ENCODE data around the gene IFNLR1. TPM values are rescaled to one million over a fixed set of nuclear protein-coding genes. Genes with fewer than 3 reads are reported as not detected.

IFNLR1 gene
- total RNA-seq, 1 donor from 2014 or later, result 0.22 TPM

DNA sequence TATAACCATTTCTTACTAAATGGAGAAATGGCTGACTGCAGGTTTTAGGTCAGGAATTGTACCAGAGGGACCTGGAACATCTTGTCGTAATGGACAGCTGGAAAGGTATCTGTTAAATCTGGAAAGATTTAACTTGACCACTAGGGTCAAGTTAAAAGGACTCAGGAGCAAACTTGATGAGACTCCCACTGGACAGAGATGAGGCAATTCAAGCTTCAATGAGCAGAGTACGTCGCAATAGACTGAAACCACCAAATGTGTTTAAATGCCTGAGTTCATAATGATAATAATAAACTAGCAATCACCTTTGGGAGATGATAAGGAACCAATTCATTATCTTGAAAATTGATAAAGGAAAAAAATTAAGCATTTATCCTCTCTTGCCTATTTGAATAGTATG lies 8.7 kb downstream of the IFNLR1 start:
- no peak for DNase-seq (ENCODE audit: low spot score)

DNA sequence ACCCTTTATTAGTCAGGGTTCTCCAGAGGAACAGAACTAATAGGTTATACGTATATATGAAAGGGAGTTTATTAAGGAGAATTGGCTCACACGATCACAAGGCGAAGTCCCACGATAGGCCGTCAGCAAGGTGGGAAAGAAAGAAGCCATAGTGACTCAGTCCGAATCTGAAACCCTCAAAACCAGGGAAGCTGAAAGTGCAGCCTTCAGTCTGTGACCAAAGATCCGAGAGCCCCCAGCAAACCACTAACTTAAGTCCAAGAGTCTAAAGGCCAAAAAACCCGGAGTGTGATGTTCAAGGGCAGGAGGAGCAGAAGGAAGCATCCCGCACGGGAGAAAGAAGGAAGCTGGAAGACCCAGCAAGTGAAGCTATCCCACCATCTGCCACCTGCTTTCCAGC lies 9.9 kb downstream of the IFNLR1 start:
- DNase-seq (ENCODE audit: low spot score), result no peak

DNA sequence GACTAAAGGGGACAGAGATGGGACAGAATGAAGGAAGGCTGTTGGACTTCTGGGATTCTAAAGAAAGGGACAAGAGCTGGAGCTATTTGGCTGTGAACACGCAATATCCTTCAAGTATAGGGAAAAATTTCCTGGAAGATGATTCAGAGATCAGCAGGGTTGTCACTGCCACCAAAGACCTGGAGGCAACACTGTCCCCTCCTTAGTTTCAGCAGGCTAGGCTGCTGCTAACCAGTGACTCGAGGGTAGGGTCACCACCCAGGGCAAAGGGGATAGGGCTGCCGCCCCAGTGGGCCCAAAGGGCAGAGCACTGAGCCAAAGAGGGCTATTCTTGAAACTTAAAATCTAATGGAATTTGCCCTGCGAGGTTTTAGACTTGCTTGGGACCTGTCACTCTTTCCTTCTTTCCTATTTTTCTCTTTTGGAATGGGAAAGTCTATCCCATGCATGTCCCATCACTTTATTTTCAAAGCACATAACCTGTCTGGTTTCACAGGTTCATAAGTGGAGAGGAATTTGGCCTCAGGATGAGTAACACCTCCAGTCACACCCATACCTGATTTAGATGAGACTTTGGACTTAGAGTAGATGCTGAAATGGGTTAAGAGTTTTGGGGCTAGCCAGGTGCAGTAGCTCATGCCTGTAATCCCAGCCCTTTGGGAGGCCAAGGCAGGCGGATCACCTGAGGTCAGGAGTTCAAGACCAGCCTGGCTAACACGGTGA lies 11.9 kb downstream of the IFNLR1 start:
- DNase-seq (ENCODE audit: low spot score), result peak; percentile 18

DNA sequence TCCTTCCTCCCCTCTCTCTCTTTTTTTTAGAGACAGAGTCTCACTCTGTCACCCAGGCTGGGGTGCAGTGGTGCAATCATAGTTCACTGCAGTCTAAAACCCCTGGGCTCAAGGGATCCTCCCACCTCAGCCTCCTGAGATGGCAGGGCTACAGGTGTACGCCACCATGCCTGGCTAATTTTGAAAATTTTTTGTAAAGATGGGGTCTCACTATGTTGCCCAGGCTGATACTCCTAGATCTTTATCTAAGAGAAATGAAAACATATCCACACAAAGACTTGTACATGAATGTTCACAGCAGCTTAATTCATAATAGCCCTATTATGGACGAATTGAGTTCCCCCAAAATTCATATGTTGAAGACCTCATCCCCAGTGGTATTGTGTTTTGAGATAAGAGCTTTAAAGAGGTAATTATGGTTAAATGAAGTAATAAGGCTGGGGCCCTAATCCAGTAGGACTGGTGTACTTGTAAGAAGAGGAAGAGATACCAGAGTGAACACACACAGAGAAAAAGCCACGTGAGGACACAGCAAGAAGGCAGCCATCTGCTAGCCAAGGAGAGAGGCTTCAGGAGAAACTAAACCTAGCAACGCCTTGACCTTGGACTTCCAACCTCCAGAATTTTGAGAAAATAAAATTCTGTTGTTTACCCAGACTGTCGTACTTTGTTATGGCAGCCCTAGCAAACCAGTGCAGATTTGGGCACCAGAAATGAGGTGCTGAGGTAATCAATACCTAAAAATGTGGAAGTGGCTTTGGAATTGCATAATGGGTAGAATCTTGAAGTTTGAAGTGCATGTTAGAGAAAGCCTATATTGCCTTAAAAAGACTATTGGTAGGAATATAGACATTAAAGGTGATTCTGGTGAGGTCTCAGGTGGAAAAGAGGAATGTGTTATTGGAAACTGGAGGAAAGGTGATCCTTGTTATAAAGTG lies 13.2 kb downstream of the IFNLR1 start:
- DNase-seq (ENCODE audit: low spot score), result peak; percentile 6

DNA sequence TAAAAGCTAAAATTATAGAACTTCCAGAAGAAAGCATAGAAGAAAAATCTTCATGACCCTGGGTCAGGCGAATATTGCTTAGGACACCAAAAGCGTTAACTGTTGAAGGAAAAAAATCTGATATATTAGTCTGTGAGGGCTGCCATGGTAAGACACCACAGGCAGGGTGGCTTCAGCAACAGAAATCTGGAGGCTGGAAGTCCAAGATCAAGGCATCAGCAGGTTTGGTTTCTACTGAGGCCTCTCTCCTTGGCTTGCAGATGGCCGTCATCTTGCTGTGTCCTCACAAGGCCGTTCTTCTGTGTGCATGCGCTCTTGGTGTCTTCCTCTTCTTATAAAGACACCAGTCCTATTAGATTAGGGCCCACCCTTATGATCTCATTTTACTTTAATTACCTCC lies 14.5 kb downstream of the IFNLR1 start:
- peak; percentile 33 for DNase-seq (ENCODE audit: low spot score)

DNA sequence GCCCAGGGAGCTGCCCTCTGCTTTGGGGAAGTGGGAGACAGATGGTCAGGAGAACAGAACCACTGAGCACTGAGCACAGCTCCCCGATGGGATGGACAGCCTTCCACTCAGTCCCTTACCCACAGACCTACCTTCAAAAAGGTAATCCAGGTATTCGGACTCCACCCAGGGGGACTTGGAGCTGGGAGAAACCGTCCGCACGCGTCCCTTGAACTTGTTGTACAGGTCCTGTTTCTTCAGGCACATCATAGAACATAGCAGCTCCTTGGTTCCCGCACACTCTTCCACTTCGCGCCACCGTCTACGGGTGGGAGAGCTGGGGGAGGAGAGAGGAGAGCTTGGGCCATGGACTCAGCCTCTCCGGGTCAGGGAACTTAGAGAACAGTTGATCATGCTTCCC lies 17.8 kb downstream of the IFNLR1 start:
- no peak for DNase-seq (ENCODE audit: low spot score)

DNA sequence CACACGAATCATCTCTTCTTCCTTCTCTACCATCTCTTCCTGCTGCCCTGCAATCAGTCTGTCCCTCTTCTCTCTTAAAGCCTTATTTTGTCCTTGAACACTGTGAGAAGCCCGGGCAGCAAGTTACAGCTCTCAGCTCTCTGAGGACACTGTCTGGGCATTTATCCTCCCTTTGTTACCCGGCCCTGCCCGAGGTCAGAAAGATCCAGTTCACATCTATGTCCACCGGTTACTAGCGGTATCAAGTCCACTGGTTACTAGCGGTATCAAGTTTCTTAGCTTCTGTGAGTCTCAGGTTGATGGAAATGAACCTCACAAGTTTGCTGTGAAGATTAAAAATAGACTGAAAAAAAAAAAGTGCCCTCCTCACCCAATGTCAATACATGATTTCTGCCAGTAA lies 18.8 kb downstream of the IFNLR1 start:
- no peak for DNase-seq (ENCODE audit: low spot score)

DNA sequence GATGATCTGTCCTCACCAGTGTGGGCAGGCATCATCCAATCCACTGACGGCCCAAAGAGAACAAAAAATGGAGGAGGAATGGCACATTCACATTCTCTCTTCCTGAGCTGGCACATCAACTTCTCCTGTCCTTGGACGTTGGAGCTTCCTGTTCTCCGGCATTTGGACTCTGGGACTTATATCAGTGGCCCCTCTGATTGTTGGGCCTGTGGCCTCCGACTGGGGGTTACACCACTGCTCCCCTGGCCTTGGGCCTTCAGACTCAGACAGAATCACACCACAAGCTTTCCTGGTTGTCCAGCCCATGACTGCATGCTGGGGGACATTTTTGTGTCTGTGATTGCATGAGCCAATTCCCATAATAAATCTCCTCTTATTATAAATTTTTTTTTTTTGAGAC lies 20.1 kb downstream of the IFNLR1 start:
- DNase-seq (ENCODE audit: low spot score), result no peak

DNA sequence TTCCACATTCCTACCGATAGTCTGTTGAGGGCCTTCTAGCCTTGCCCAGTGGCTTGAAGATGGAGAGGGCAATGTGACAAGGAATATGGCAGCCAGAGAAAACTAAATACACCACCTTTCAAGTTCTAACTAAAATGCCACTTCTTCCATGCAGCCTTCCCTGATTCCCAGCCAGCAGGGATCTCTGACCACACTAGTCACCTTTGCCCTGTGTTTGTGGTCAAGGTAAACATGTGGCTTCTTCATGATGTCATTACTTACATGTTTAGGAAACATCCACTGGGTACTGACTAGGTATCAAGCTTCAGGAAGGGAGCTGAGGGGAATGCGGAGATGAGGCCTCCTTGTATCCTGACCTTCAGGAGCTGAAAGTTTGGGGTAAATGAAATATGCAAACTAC lies 21.6 kb downstream of the IFNLR1 start:
- DNase-seq (ENCODE audit: low spot score), result peak; percentile 9

DNA sequence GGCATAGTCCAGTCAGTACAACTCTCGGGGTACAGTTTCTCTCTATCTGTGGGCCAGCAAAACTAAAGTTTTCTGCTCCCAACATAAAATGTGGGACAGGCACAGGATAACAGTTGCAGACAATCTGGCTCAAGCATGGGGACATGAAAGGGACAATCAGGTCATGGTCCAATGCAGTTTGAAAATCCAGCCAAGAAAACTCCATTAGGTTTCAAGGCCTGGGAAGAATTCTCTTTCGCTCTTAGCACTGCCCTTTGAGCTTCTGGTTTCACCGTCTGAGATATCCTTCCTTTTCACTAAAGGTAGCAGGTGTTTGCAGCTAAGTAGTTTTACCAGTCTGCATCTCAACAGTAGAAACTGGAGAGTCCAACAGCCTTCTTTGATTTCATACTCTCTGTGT lies 23.1 kb downstream of the IFNLR1 start:
- DNase-seq (ENCODE audit: low spot score), result no peak

DNA sequence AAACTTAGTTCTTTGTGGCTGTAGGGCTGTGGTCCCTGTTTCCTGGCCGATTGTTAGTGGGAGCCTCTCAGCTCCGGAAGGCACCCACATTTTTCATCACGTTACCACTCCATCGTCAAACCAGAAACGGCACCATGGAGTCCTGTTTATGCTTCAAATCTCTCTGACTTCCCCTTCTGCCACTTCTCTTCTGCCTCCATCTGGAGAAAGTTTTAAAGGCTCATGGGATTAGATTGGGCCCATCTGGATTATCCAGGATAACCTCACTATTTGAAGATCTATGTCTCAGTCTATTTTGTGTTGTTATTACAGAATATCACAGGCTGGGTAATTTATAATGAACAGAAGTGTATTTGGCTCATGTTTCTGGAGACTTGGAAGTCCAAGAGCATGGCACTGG lies 24.9 kb downstream of the IFNLR1 start:
- no peak for DNase-seq (ENCODE audit: low spot score)

DNA sequence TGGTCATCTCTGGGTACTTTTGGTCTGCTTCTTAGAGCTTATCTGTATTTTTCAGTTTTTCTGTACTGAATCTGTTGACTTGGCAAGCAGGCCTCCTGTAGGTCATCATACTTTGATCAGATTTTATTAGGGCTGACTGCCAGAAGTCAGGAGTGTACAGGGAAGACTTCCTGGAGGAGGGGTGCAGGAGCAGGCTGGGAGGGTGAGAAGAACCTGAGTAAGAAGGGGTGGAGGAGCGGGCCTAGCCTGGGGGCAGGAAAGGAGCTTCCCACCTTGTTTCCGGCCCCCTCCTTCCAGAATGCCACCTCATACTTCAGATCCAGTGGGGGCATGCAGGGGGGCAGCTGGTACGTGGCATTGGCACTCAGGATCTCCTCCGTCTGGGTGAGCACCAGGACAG lies 25.8 kb downstream of the IFNLR1 start:
- no peak for DNase-seq (ENCODE audit: low spot score)

DNA sequence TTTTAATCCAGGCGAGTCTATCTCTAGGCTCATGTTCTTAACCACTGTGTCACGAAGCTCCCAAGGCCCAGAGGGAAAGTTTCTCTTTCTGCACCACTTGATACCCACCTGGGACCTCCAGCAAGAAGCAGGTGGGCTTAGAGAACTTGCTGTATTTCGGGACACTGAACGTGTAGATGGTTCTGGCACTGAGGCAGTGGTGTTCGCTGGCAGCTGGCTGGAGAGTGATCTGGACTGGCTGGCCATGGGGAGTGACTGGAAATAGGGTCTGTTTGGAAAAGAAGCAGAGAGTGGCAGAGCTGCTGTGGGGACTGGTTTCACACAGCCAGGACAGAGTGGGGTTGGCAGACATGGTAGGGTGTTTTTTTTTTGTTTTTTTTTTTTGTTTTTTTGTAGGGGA lies 27.7 kb downstream of the IFNLR1 start:
- peak; percentile 55 for DNase-seq (ENCODE audit: low spot score)

DNA sequence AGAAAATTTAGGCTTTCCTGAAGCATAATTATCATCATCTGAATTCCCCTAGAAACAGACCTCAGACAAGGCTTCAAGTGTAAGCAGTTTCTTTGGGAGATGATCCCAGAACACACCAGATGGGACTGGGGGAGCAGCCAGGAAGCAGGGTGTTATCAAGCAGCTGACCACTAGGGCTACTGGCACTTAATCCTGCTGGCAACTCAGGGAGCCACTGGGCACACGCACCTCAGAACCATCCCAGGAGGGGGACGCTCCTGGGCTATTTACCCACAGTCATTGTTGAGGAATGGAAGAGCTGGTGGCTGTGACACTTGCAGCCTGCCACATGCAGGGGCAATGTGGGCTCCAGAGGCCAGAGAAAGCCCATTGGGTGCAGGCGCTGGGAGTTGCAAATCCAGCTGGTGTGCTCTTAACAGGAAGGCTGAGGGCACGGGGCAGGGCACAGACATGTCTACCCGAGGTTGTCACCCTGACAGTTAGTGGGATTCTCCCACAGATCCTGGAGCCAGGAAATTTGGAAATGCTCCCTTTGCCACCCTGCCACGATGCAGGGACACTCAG lies 29.1 kb downstream of the IFNLR1 start:
- DNase-seq (ENCODE audit: low spot score), result peak; percentile 76

DNA sequence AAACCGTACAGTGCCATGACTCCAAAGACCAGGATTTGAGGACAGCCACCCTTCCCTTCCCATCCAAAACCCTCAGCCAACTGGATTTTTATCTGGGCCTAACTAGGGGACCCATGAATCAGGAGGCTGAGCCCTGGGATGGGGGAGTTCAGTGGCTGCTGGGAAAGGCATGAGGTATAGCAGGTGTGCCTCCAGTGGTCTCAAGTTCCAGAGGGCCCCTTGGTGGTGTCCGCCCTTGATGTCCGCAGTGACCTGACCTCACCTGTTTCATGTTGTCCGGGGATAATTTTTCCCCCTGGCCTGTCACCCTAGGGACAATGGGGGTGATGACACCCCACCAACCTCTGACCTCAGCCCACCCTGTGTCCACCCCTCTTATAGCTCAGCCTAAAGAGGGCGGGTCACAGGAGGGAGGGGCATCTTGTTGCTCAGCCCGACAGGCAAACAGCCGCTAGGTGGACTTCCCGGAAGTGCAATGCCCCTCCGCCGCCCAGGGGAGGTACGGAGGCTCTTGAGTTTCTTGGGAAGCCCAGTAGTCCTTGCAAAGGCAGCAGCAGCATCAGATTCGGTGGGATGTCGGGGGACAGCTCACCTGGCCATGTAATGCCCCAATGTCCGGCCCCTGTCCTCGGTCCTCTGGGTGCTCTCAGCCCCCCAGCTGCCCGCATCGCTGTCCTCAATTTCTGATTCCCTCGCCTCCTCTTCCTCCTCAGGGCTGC lies 30.4 kb downstream of the IFNLR1 start:
- DNase-seq (ENCODE audit: low spot score), result peak; percentile 80

DNA sequence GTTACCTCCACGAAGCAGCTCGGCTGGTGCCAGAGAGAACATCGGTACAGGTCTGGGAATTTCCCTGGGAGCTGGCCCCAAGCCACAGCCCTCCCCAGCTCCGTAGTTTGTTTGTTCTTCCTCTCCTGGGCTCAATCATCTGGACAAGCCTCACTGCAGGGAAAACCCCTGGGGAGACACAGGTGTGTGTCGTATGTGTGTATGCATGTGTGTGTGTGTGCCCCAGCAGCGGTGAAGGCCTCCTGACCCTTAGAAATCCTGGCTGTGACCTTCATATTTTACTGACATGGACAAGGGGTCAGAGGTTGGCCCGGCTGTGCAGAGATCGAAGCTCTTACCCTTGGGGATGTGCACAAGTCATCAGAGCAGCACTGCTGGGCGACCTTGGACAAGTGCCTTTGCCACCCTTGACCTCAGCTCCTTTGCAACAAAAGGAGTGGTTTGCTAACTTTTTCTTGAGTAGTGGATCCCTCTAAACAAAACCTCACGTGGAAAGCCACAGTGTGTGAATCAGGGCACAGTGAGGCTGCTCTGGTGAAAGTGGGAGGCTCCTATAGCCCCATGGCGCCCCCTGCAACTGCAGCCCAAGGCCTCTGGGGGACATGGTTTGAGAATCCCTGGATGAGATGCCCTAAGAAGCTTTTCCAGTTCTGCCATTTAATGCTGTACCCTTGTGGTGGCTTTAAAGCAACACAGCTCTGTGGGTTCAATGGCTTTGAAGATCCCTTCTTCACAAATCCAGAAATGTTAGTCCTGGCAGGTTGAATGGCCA lies 31.9 kb downstream of the IFNLR1 start:
- DNase-seq (ENCODE audit: low spot score), result peak; percentile 53

DNA sequence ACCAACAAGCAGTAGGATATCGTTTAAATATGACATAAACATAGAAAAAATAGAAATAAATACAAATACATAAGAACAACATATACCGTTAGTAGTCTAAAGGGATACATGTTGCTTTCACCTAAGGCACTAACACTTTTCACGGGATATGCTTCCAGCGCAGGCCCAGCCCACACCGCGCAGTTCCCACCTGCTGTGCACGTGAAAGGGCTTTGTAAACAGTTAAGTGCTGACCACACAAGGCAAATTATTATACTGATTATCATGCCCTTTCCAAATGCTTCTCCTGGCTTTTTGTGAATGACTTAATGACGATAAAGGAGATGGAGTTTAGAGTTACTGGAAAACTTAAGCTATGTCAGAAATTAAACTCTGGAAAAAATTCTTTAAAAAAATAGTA lies 32.9 kb downstream of the IFNLR1 start:
- DNase-seq (ENCODE audit: low spot score), result peak; percentile 16

DNA sequence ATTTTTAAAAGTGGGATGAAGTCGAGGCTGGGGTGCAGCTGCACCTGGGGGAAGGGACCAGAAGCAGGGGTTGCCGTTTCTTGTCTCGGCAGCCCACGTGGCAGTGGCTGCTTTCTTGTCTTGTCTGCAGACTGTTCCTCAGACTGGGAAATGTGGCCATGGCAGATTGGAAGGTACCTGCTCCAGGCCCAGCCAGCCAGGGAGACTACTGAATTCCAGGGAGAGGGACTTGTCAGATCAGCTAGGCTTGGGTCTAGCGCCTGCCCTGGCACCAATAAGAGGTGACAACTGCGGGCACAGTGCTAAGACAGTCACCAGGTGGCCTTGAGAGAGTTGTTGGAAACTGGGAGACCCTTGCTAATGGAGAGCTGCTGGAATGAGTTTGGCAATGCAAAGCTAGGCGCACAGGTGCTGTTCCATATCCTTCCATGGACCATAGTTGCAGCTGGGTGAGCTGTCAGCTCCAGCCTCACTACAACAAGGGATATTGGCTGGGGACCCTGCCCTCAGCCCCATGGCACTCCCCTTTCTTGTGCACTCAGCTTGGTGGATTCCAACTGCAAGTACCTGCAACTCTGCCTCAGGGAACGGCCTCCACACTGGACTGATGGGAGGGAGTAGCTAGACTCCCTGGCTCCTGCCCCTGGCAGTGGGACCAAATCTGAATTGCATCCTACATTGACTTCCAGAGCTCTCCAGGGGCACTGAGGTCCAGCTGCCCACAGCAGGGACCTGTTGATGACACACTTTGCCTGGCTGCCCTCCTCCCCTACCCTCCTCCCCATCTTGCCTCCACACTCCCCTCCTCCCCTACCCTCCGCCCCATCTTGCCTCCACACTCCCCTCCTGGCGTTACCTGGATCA lies 34.2 kb downstream of the IFNLR1 start:
- DNase-seq (ENCODE audit: low spot score), result peak; percentile 65

DNA sequence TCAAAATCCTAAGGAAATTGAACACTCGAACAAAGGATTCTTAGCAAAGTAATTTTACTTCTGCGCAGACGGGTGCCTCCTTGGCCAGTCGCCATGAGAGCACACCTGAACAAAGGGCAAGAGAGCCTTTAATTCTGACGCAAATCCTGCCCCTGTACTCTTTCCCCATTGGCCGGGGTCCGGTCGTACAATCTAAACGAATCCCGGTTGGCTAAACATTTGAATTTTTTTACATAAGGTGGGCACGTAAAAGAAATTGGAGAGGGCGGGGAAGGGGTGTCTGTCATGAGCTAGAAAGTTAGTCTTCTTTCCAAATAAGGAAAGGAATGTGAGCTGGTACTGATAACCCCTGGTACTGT lies 35.9 kb downstream of the IFNLR1 start:
- DNase-seq (ENCODE audit: low spot score), result peak; percentile 49
